Measurements from ENCODE around the gene CACNB2.

- TF ChIP-seq CTCF (conservative IDR thresholded peaks at IDR 0.05; ENCODE audit: low read depth, low read length) (no peak), EZH2 (IDR thresholded peaks at IDR 0.05; ENCODE audit: borderline replicate concordance, low read depth, low read length, poor library complexity, severe bottlenecking) (no peak)
These were observed 42.7 kb upstream of the CACNB2 start for GRCh38 chr10:18097524-18097923.
